Duodenal mucosa (tissue), 2 donors: ENCODE results near the gene TMUB1.
A peak's percentile ranks its signal among the peaks of the same experiment; 100 is the strongest.

ENCODE experiments used
- H3K27ac ChIP-seq: one replicate; pipeline ENCODE4 v1.7.0; 2013; ENCODE audit warnings: low read depth, low read length
- H3K27me3 ChIP-seq, 2 donors: one replicate each; pipeline ENCODE4 v1.7.0; 2013; ENCODE audit warnings: low read length in 2 of 2, control low read depth in 1 of 2; ENCODE audit not compliant: insufficient read depth in 2 of 2, control insufficient read depth in 1 of 2
- H3K36me3 ChIP-seq, 2 donors: one replicate each; pipeline ENCODE4 v1.7.0; 2013; ENCODE audit warnings: low read length in 2 of 2, control low read depth in 1 of 2; ENCODE audit not compliant: insufficient read depth in 2 of 2, control insufficient read depth in 1 of 2
- H3K4me1 ChIP-seq, 2 donors: one replicate each; pipeline ENCODE4 v1.7.0; 2013; ENCODE audit warnings: low read length in 2 of 2, control low read depth in 1 of 2; ENCODE audit not compliant: insufficient read depth in 2 of 2, control insufficient read depth in 1 of 2
- H3K4me3 ChIP-seq, 2 donors: one replicate each; pipeline ENCODE4 v1.7.0; 2013; ENCODE audit warnings: low read length in 2 of 2, low read depth in 1 of 2
- H3K9ac ChIP-seq, 2 donors: one replicate each; pipeline ENCODE4 v1.7.0; 2013; ENCODE audit warnings: low read length in 2 of 2, low read depth in 1 of 2
- H3K9me3 ChIP-seq, 2 donors: one replicate each; pipeline ENCODE4 v1.7.0; 2013; ENCODE audit warnings: low read length in 2 of 2, control low read depth in 1 of 2; ENCODE audit not compliant: control insufficient read depth in 1 of 2

TMUB1 gene

DNA sequence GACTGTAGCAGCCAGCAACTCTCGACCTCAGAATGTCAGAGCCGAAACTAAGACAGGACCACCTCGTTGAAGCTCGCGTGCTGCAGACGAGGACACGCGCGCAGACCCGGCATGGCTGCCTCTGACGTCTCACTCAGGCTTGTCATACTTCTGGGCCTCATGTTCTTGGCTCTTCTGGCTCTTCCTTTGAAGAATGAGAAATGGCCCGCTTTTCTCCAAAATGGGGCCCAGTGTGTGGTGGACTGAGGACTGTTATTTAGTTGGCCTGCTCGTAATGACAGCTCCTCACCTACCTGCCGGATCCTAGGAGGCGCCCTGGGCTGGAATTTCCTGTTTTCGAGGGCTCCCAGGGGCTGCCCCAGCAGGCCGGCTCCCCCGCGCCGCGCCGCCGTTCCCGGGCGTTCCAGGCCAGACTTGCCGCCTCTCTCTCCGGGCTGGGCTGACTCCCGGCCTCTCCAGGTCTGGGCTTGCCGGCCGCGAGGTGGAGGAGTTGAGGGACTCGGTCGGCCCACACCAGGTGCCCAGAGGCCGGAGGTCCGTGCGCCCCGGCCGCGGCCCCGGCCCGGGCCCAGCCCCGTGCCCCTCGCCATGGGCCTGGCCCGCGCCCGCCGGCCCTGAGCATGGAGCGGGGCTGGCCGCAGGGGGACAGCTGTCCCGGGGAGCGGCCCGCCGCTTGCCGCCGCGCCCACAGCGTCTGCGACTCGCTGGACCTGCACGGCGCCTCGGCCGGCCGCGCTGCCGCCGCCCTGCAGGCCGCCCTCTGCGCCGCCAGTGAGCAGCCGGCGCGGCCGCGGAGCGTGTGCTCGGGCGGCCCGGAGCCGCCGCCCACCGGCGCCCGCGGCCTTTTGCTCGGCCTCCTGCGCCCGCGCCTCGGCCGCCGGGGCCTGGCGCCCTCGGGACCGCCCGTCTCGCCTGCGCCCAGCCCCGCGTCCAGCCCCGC, 31.1 kb upstream of the TMUB1 start:
- Histone ChIP-seq H3K9ac (no peak overlapping the region), H3K27ac (no peak overlapping the region), H3K4me3 (no peak overlapping the region)

DNA sequence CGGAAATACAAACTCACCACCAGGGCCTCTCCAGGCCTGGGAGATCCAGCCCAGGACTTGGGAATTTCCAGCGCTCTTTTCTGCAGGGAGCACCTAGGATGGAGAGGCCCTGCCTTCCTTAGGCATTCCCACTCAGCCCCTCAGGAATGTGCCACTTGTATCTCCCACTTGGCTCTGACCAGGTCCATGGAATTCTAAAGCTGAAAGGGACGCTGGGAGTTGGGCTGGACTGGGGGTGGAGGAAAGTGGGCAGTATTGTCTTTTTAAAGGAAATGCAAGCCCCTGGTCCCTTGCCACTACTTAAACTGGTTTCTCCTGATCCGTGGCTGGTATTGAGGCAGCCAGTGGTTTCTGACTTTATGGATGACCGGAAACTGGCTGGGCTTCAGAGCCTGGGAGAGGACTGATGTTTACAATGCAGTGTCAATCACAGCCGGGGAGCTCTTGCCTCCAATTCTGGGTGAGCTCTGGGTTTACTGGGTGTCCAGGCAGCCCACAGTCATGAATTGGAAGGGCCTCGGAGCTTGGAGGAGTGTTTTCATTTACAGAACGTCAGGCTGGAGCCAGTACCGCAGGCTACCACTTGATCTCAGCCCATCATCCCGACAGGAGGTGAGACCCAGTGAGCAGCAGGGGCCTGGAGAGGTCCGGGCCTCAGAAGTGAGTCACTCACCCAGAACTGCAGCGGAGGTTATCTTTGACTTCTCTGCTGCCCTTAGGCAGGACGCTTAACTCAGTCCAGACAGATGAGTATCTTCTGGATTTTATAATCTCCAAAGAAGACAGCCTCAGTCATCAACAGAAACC, 30.3 kb upstream of the TMUB1 start:
- Histone ChIP-seq H3K4me3 (no peak overlapping the region), H3K9me3 (no peaks in the 10 kb centered on the region), H3K27ac (no peak overlapping the region), H3K36me3 (peaks cover 7 to 14% of the 10 kb centered on the region in 2 donors), H3K9ac (no peak overlapping the region), H3K4me1 (peaks cover 12 to 21% of the 10 kb centered on the region in 2 donors), H3K27me3 (no peaks in the 10 kb centered on the region)

More for the DNA sequence above, 31.1 kb upstream of the TMUB1 start:
- Histone ChIP-seq H3K9me3 (no peaks in the 10 kb centered on the region), H3K27me3 (no peaks in the 10 kb centered on the region), H3K4me1 (peaks cover 12 to 21% of the 10 kb centered on the region in 2 donors), H3K36me3 (peaks cover 7 to 23% of the 10 kb centered on the region in 2 donors)

DNA sequence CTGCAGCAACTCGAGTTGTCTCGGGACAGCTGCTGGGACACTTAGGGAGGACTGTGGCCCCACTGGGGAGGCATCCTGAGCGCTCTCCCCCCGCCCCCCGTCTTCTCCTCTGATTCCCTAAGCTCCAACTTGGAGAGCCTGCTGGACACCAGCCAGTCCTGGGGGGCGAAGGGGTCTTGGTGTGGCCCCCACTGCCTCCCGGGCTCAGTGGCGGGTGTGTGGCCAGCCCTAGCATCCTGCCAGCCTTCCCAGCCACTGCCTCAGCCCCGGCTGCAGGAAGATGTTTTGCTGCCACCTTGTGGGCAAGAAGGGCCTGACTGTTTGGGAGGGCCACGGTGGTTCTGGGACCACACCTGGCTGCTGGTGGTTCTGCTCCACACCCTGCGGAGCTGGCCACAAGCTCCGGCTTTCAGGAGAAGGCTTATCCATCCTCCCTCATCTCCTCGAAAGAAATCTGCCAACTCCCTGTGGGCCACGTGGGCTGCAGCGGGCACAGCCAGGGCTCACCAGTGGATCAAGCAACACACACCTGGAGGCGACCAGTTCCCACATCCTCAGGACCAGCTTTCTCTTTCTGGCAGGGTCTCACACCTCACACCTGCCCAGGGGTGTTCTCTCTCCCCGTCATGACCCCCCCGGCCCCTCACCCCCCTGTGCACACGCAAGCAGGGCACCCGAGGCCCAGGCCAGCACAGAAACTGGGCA, 27.8 kb upstream of the TMUB1 start:
- H3K27me3 ChIP-seq: no peaks in the 10 kb centered on the region
- H3K9me3 ChIP-seq: no peaks in the 10 kb centered on the region
- peaks cover 0 to 3% of the 10 kb centered on the region in 2 donors for H3K36me3 ChIP-seq
- H3K27ac ChIP-seq: no peak overlapping the region
- peak overlapping the region in 1 of 2 donors; percentile 25 for H3K9ac ChIP-seq
- peaks cover 12 to 17% of the 10 kb centered on the region in 2 donors for H3K4me1 ChIP-seq
- H3K4me3 ChIP-seq: no peak overlapping the region

DNA sequence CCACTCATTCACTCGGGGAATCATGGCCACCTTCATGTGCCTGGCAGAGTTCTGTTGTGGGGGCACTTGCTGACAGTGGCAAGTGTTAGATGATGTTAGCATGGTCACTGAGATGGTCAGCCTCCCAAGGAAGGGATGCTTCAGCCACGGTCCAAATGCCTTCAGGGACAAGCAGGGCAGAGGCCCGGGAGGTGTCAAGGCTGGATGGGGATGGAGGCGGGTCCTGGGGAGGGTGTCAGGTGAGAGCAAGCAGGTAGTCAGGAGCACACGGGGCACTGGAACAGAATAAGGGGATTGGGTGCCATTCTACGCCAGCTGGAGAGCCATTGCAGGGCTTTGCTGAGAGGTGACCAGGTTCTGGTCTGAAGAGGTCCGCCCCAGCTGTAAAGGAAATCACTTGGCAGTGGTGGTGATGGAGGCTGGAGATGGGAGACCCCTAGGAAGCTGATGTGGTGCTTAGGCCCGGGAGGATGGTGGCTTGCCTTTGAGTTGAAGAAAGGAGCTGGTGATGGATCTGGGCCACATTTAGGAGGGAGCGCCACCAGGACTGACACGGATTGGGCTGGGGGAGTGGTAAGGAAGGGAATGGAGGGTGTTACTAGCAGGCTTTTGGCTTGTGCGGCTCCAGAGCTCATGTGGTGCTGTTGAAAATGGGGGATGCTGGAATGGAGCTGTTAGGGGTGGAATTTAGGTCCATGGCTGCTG, 27.1 kb upstream of the TMUB1 start:
- Histone ChIP-seq H3K36me3 (peaks cover 0 to 3% of the 10 kb centered on the region in 2 donors), H3K4me1 (peaks cover 12% of the 10 kb centered on the region in 2 donors), H3K27me3 (no peaks in the 10 kb centered on the region), H3K9me3 (no peaks in the 10 kb centered on the region), H3K4me3 (no peak overlapping the region), H3K9ac (peak overlapping the region in 1 of 2 donors; percentile 25), H3K27ac (no peak overlapping the region)

DNA sequence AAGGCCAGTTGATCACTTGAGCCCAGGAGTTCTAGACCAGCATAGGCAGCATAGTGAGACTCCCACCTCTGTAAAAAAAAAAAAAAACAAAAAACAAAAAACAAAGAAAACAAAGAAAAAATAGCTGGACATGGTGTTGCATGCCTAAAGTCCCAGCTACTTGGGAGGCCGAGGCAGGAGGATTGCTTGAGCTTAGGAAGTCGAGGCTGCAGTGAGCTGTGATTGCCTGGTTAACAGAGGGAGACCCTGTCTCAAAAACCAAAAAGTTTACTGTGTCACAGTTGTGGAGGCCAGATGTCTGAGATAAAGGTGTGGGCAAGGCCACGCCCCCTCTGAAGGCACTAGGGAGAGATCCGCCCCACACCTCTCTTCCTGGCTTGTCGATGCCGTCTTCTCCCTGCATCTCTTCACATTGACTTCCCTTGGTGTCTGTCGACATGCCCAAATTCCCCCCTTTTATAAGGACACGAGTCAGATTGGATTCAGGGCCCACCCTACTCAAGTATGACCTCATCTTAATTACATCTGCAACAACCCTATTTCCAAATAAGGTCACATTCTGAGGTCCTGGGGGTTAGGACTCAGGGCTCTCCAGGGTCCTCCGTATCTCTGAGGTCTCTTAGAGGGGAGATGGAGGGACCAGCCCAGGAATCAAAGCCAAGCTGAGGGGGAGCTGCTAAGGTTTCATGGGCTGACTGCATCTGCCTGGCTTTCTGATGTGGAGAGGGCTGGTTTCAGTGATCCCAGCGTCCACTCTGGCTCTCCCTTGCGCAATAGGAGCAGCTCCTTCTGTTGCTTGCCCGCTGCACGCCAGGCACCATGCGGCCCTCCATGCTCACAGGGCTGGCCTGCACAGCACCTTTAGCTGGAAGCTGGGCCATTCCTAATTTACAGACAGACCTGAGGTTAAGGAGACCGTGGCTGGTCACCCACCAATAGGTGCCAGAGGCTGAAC, 26.1 kb upstream of the TMUB1 start:
- Histone ChIP-seq H3K4me1 (peaks cover 12% of the 10 kb centered on the region in 2 donors), H3K4me3 (no peak overlapping the region), H3K27ac (no peak overlapping the region), H3K9ac (no peak overlapping the region), H3K36me3 (peaks cover 0 to 3% of the 10 kb centered on the region in 2 donors), H3K27me3 (no peaks in the 10 kb centered on the region), H3K9me3 (no peaks in the 10 kb centered on the region)

DNA sequence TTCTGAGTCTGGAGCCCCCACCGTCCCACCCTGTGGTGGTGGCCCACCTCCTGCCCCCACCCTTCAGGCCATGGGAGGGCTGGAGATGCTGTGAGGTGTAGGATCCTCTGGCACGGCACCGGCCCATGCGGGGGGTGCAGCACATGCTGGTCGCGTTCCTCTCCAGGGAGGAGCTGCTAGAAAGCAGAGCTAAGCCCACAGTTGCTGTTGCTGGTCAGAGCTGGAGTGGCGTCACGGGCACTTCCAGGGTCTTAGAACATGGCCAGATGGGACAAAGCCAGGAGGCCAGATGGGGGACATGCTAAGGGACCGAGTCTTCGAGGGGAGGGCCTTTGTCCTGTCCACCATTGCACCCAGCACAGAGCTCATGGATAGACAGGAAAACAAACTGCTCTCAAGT, 24.6 kb upstream of the TMUB1 start:
- Histone ChIP-seq H3K36me3 (peaks cover 0 to under 1% of the 10 kb centered on the region in 2 donors), H3K27ac (no peak overlapping the region), H3K9me3 (no peaks in the 10 kb centered on the region), H3K27me3 (no peaks in the 10 kb centered on the region), H3K4me3 (no peak overlapping the region), H3K9ac (no peak overlapping the region), H3K4me1 (peaks cover 8 to 12% of the 10 kb centered on the region in 2 donors)

DNA sequence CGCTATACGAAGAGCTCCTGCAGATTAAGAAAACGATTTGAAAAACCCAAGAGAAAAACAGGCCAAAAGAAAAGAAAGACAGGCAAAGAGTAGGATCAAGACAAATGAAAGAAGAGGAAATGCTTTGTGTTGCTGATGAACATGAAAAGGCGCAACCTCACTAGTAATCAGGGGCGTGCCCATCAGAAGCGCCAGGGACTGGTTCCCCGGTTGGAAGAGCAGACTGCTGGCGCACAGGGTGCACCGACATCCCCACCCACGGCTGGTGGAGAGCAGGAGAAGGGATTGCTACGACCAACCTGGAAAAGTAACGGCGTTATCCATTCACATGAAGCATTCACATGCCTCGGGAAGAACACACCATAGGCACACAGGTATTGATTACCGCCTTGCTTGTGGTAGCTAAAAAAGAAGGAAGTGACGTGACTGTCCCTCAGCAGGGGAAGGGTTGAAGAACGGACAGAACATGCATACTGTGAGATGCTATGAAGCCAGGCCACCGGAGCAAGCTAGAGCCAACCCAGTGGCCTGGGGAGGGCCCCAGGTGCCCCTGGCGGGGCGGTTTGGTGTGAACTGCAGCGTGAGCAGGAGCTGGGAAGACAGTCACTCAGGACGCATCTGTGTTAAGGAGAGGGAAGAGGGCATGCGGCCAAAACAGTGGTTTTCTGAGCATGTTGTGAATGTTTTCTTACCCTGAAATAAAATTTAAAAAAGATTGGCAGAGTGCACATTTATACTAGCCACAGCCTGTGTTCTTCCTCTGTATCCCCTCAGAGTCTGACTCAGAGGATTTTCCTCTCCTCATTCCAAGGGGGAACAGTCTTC, 21.3 kb upstream of the TMUB1 start:
- H3K36me3 ChIP-seq: no peaks in the 10 kb centered on the region
- H3K27ac ChIP-seq: no peak overlapping the region
- H3K4me3 ChIP-seq: no peak overlapping the region
- H3K9me3 ChIP-seq: no peaks in the 10 kb centered on the region
- no peaks in the 10 kb centered on the region for H3K4me1 ChIP-seq
- no peak overlapping the region for H3K9ac ChIP-seq
- no peaks in the 10 kb centered on the region for H3K27me3 ChIP-seq

DNA sequence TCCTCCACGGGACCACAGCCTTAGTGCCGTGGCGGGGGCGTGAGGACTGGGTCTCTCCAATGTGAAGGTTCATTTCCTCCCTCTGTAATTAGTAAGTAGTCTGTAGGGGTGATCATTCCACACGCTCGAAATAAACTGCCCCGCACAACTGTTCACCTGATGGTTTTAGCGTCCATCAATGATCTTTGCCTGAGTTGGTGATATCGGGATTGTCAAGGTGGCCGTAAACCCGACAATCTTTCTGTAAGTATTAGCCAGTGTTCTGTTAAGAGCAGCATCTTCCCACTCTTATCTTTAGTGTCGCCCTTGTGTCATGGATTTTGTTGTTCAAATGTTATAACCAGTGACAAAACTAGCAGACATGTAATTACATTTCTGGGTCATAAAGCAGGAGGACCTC, 20.7 kb upstream of the TMUB1 start:
- Histone ChIP-seq H3K9ac (no peak overlapping the region), H3K36me3 (no peaks in the 10 kb centered on the region), H3K27ac (no peak overlapping the region)

More for the DNA sequence above, 20.7 kb upstream of the TMUB1 start:
- no peaks in the 10 kb centered on the region for H3K9me3 ChIP-seq
- no peaks in the 10 kb centered on the region for H3K27me3 ChIP-seq
- H3K4me3 ChIP-seq: no peak overlapping the region
- no peaks in the 10 kb centered on the region for H3K4me1 ChIP-seq
